HCT116 (cell line): ENCODE measurements around the gene NTRK3.

Source experiments
- CEBPB ChIP-seq: IDR thresholded peaks from 2 replicates; pipeline ENCODE4 v1.6.1; 2012; ENCODE audit warnings: low read depth
- FOSL1 ChIP-seq: IDR thresholded peaks from 2 replicates; pipeline ENCODE4 v1.6.1; 2012; ENCODE audit warnings: low read depth
- JUND ChIP-seq: IDR thresholded peaks from 2 replicates; pipeline ENCODE4 v1.6.1; 2012
- POLR2A ChIP-seq: IDR thresholded peaks from 2 replicates; pipeline ENCODE4 v1.7.0; 2011; ENCODE audit warnings: borderline replicate concordance; ENCODE audit not compliant: insufficient read depth, insufficient read length; ENCODE audit errors: extremely low read depth
- POLR2AphosphoS5 ChIP-seq: IDR thresholded peaks from 2 replicates; pipeline ENCODE4 v1.6.1; 2011; ENCODE audit warnings: mild to moderate bottlenecking, low read depth, low read length, moderate library complexity
- RAD21 ChIP-seq: IDR thresholded peaks from 2 replicates; pipeline ENCODE4 v1.6.1; 2012; ENCODE audit warnings: low read depth, mild to moderate bottlenecking
- SRF ChIP-seq: IDR thresholded peaks from 2 replicates; pipeline ENCODE4 v1.6.1; 2012; ENCODE audit warnings: low read depth
- TF ChIP-seq, protein P1 (sequence below), 3 experiments: fragments of 200-600 bp in 1 of 3; sonication (generic) in 1 of 3; IDR thresholded peaks in 2 of 3; conservative IDR thresholded peaks in 1 of 3; 2 replicates each; pipeline ENCODE4 v1.5.1; 2012 to 2017; ENCODE audit warnings: low read depth in 2 of 3, low read length in 2 of 3, antibody characterized with exemption in 1 of 3, borderline replicate concordance in 1 of 3, control low read depth in 1 of 3, mild to moderate bottlenecking in 1 of 3, mixed read lengths in 1 of 3, mixed run types in 1 of 3, moderate library complexity in 1 of 3; ENCODE audit not compliant: insufficient read depth in 1 of 3
- TF ChIP-seq, protein P2 (sequence below): IDR thresholded peaks from 2 replicates; pipeline ENCODE4 v1.6.1; 2012

DNA sequence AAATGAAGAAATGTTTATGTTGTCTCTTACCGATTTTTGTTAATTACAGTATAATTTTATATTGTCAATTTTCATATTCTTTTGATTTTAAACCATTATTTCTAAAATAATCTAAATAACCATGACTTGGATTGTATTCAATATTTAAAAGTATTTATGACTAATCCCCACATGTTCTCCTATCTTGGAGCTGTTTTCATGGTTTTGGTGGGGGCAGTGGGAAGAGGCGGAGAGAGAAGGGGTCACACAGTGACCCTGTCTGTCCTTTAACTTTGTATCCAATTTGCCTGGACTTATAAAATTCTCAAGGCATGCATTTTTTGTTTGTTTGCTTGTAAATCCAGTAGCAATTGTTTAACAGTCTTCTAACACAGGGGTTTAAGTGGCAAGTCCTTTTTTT lies 407.4 kb downstream of the NTRK3 start:
- TF ChIP-seq, protein P1, sequence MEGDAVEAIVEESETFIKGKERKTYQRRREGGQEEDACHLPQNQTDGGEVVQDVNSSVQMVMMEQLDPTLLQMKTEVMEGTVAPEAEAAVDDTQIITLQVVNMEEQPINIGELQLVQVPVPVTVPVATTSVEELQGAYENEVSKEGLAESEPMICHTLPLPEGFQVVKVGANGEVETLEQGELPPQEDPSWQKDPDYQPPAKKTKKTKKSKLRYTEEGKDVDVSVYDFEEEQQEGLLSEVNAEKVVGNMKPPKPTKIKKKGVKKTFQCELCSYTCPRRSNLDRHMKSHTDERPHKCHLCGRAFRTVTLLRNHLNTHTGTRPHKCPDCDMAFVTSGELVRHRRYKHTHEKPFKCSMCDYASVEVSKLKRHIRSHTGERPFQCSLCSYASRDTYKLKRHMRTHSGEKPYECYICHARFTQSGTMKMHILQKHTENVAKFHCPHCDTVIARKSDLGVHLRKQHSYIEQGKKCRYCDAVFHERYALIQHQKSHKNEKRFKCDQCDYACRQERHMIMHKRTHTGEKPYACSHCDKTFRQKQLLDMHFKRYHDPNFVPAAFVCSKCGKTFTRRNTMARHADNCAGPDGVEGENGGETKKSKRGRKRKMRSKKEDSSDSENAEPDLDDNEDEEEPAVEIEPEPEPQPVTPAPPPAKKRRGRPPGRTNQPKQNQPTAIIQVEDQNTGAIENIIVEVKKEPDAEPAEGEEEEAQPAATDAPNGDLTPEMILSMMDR (IDR thresholded peaks at IDR 0.05 in 2 of 3, conservative IDR thresholded peaks at IDR 0.05 in 1 of 3; ENCODE audit: borderline replicate concordance in 1 of 3, insufficient read depth in 1 of 3, low read depth in 2 of 3, low read length in 2 of 3), result no peak
- no peak for TF ChIP-seq RAD21
- no peak for TF ChIP-seq SRF
- TF ChIP-seq CEBPB, result no peak
- TF ChIP-seq POLR2AphosphoS5, result no peak
- TF ChIP-seq JUND, result no peak
- TF ChIP-seq, protein P2, sequence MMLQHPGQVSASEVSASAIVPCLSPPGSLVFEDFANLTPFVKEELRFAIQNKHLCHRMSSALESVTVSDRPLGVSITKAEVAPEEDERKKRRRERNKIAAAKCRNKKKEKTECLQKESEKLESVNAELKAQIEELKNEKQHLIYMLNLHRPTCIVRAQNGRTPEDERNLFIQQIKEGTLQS, result no peak
- TF ChIP-seq FOSL1, result no peak
- no peak for TF ChIP-seq POLR2A
